WERI-Rb-1 (cell line): ENCODE data around the gene ENAH.

Experiments
- DNase-seq: peaks from one replicate; pipeline ENCODE4 v3.0.0-alpha.2; 2020
- H3K27ac ChIP-seq: fragments of 250-450 bp; sonication (Bioruptor Pico); 2 replicates; pipeline ENCODE4 v1.5.1; 2020; ENCODE audit warnings: mild to moderate bottlenecking, moderate library complexity
- H3K27me3 ChIP-seq: fragments of 250-450 bp; sonication (Bioruptor Pico); 2 replicates; pipeline ENCODE4 v1.5.1; 2021; ENCODE audit warnings: mild to moderate bottlenecking, low read depth, moderate library complexity; ENCODE audit not compliant: insufficient read depth, severe bottlenecking
- H3K36me3 ChIP-seq: fragments of 250-450 bp; sonication (Bioruptor Pico); 2 replicates; pipeline ENCODE4 v1.5.1; 2020; ENCODE audit warnings: mild to moderate bottlenecking, moderate library complexity
- H3K4me3 ChIP-seq: 2 replicates; pipeline ENCODE4 v1.5.1; 2011; ENCODE audit warnings: low read depth, mild to moderate bottlenecking, control low read depth, low read length
- H3K9me3 ChIP-seq: fragments of 250-450 bp; sonication (Bioruptor Pico); 2 replicates; pipeline ENCODE4 v1.5.1; 2021; ENCODE audit warnings: mild to moderate bottlenecking, moderate library complexity; ENCODE audit not compliant: severe bottlenecking
- TF ChIP-seq, protein P1 (sequence below): IDR thresholded peaks from 2 replicates; pipeline ENCODE4 v1.5.1; 2011; ENCODE audit warnings: low read depth, mild to moderate bottlenecking, control low read depth, inconsistent platforms, low read length

Gene ENAH

DNA sequence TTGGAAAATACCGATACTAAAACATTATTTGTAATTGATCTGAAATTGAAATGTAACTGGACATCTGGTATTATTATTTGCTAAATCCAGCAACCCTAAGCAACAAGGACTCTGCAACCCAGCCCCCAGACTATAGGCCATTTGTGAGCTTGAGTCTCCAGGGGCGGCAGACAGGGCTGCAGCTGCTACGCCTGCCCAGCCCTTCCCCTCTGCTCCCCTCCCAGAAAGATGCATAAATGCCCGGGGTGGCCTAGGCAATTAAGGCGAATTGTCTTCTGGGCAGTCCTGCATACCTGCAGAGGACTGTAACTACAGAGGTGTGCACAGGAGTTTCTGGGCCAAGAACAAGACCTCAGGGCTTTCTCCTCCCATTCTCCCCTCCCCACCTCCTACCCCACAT lies 183.9 kb downstream of the ENAH start:
- H3K4me3 ChIP-seq = no peak overlapping the region
- no peak overlapping the region for H3K27ac ChIP-seq
- no peaks in the 10 kb centered on the region for H3K36me3 ChIP-seq
- DNase-seq = no peak
- no peaks in the 10 kb centered on the region for H3K9me3 ChIP-seq
- TF ChIP-seq, protein P1, sequence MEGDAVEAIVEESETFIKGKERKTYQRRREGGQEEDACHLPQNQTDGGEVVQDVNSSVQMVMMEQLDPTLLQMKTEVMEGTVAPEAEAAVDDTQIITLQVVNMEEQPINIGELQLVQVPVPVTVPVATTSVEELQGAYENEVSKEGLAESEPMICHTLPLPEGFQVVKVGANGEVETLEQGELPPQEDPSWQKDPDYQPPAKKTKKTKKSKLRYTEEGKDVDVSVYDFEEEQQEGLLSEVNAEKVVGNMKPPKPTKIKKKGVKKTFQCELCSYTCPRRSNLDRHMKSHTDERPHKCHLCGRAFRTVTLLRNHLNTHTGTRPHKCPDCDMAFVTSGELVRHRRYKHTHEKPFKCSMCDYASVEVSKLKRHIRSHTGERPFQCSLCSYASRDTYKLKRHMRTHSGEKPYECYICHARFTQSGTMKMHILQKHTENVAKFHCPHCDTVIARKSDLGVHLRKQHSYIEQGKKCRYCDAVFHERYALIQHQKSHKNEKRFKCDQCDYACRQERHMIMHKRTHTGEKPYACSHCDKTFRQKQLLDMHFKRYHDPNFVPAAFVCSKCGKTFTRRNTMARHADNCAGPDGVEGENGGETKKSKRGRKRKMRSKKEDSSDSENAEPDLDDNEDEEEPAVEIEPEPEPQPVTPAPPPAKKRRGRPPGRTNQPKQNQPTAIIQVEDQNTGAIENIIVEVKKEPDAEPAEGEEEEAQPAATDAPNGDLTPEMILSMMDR = no peak
- no peaks in the 10 kb centered on the region for H3K27me3 ChIP-seq

DNA sequence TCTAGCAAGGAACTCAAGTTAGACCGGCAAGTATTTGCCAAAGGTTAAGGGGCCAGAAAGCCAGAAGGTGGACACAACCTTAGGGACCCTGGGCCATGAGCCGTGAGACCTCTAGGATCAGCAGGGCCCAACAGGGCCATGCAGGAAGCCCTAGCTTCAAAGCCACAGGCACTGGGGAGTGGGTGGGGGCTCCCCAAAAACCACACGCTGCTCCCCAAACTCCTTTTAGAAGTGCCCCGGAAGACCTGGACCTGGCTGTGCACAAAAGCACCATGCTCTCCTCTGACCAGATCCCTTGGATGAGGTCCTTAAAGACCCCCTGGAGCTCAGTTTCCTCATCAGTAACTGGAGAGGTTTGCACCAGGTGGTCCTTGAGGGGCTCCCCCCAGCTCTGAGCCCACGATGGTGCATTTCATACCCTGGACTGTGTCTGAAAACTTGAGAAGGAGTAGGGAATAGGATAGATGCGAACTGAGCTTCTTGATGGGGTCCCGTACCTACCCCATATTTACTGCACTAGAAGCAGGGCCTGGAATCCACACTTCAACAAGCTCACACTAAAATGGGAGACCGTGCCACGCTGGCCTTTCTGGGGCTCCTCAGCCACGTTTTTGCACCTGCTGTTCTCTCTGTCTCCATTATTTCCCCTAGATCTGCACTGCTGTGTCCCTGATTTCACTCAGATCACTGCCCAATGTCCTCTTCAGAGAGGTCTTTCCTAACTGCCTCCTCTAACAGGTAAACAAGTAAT lies 184.5 kb downstream of the ENAH start:
- Histone ChIP-seq H3K36me3 (no peaks in the 10 kb centered on the region), H3K9me3 (no peaks in the 10 kb centered on the region), H3K4me3 (no peak overlapping the region), H3K27ac (no peak overlapping the region), H3K27me3 (no peaks in the 10 kb centered on the region)
- no peak for DNase-seq
- TF ChIP-seq, protein P1 = no peak

DNA sequence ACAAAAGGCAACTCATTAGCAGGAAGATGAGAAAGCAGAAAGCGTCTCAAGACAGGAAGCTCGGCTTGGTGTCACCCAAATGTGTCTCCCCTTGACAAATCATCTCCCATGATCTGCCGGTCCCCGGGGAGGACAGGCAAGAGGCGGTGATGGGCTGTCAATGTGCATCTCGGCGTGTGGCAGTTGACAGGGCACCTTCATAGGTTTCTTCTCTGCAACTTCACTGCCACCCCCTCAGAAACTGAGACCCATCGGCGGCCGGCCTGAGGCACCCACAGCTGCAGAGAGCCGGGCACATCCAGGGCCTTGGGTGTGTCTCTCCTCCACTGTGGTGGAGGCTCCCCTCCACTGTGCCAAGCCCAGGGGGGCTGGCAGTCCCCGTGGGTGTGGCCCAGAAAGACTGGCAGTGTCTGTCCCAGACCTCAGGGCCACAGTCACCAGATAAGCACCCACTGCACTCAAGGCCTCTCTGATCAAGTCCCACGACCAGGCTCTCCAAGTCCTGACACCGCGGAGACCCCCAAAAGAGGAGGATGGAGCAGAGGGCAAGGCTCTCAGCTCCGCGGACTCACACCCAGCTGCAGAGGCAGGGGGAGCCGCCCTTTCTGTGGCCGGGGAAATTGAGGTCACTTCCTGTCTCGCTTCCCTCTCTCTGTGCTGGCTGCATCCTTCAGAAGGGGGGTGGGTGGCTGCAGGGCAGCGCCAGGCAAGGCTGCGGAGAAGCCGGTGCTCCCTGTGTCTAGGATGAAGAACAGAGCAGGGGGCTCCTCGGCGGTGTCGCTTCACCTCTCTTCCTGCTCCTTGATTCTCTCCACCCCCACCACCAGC lies 185.5 kb downstream of the ENAH start:
- H3K27me3 ChIP-seq = no peaks in the 10 kb centered on the region
- DNase-seq = no peak
- TF ChIP-seq, protein P1 = no peak
- no peaks in the 10 kb centered on the region for H3K36me3 ChIP-seq
- H3K4me3 ChIP-seq = no peak overlapping the region
- H3K27ac ChIP-seq = no peak overlapping the region
- no peaks in the 10 kb centered on the region for H3K9me3 ChIP-seq

DNA sequence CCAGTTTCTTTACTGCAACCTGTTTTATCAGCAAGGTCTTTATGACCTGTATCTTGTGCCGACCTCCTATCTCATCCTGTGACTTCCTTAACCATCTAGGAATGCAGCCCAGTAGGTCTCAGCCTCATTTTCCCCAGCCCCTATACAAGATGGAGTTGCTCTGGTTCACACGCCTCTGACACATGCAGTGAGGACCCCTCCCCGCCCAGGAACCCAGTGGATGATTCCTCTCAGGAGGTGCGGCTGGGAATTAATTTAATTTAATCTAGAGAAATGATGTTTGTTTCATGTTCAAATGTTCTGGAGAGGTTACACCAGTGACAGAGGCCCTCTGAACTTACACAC lies 186.1 kb downstream of the ENAH start:
- no peak for DNase-seq
- H3K9me3 ChIP-seq = no peaks in the 10 kb centered on the region
- no peak overlapping the region for H3K4me3 ChIP-seq
- no peaks in the 10 kb centered on the region for H3K36me3 ChIP-seq
- TF ChIP-seq, protein P1 = no peak
- no peak overlapping the region for H3K27ac ChIP-seq
- H3K27me3 ChIP-seq = no peaks in the 10 kb centered on the region

DNA sequence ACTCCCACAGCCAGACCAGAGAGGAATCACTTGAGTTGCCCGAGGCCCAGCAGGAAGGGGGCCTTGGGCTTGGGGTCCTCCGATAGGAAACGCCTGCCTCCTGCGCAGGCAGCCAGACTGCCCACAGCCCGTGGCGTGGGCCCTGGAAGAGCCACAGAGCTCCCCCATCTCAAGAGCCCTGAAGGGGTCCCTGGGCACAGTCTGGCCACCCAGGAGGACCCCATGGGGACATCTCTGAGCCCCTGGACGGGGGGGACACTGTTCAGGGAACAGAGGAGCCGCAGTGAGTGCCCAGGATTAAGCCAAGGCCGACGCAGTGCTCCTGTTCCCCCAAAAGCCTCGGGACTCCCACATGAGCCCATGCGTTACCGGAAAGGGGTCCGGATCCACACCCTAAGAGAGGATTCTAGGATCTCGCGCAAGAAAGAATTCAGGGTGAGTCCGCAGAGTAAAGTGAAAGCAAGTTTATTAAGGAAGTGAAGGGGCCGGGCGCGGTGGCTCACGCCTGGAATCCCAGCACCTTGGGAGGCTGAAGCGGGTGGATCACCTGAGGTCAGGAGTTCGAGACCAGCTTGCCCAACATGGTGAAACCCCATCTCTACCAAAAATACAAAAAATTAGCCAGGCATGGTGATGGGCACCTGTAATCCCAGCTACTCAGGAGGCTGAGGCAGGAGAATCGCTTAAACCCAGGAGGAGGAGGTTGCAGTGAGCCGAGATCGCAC lies 187.0 kb downstream of the ENAH start:
- Histone ChIP-seq H3K9me3 (no peaks in the 10 kb centered on the region), H3K27me3 (no peaks in the 10 kb centered on the region), H3K27ac (no peak overlapping the region), H3K4me3 (no peak overlapping the region), H3K36me3 (no peaks in the 10 kb centered on the region)
- TF ChIP-seq, protein P1 = no peak
- DNase-seq = no peak
